Heart right ventricle (tissue), 16 donors: ENCODE data around the gene HDC. TPM values are rescaled to one million over a fixed set of nuclear protein-coding genes. Genes with fewer than 3 reads are reported as not detected.

Source experiments
- ATAC-seq, 8 donors: fragments of 200-7000 bp; cut with Tn5 transposase; one replicate each; pipeline ENCODE4 v1.9.1; 2020; ENCODE audit warnings: mild to moderate bottlenecking in 8 of 8, moderate library complexity in 8 of 8, moderate number of reproducible peaks in 1 of 8
- DNase-seq, 2 donors: peaks; one replicate each; pipeline ENCODE4 v3.0.0-alpha.2; 2020
- H3K27ac ChIP-seq, 10 donors: fragments of 200-600 bp; sonication (generic) in 2 of 10; one replicate each; pipeline versions ENCODE4 v1.5.0 to v1.8.0; 2020 to 2022; ENCODE audit warnings: mild to moderate bottlenecking in 3 of 10
- H3K27me3 ChIP-seq, 7 donors: fragments of 200-600 bp; one replicate each; pipeline ENCODE4 v1.8.0; 2021 to 2022; ENCODE audit warnings: mild to moderate bottlenecking in 2 of 7
- H3K36me3 ChIP-seq, 9 donors: fragments of 200-600 bp; sonication (generic) in 1 of 9; one replicate each; pipeline versions ENCODE4 v1.5.0 to v1.8.0; 2020 to 2022; ENCODE audit warnings: mild to moderate bottlenecking in 2 of 9
- H3K4me1 ChIP-seq, 9 donors: fragments of 200-600 bp; sonication (generic) in 1 of 9; one replicate each; pipeline versions ENCODE4 v1.5.0 to v1.8.0; 2020 to 2022; ENCODE audit warnings: mild to moderate bottlenecking in 4 of 9
- H3K4me3 ChIP-seq, 10 donors: fragments of 200-600 bp; sonication (generic) in 2 of 10; one replicate each; pipeline versions ENCODE4 v1.5.0 to v1.8.0; 2020 to 2022; ENCODE audit warnings: mild to moderate bottlenecking in 7 of 10, moderate library complexity in 2 of 10
- H3K9me3 ChIP-seq, 11 donors: fragments of 200-600 bp in 10 of 11; sonication (generic) in 2 of 11; one replicate each; pipeline versions ENCODE4 v1.5.0 to v1.8.0; 2013 to 2022; ENCODE audit warnings: mild to moderate bottlenecking in 2 of 11, control low read depth in 1 of 11, moderate library complexity in 1 of 11
- CTCF ChIP-seq, 9 donors: fragments of 200-600 bp; sonication (generic) in 2 of 9; IDR thresholded peaks; one replicate each; pipeline versions ENCODE4 v1.5.0 to v1.8.0; 2021 to 2022; ENCODE audit warnings: antibody characterized with exemption in 9 of 9, mild to moderate bottlenecking in 5 of 9, moderate library complexity in 1 of 9
- WGBS, 2 donors: extraction: QIAGEN DNeasy Blood & Tissue Kit; methylation state at CpG; one replicate each; pipeline ENCODE4 v1.1.7; 2013; ENCODE audit warnings: inconsistent platforms in 1 of 2; 5-methylcytosine and 5-hydroxymethylcytosine counted together
- intact Hi-C, 10 donors: fragments of 100-400 bp; cut with DNase I; formaldehyde crosslinking; loops; one replicate each; pipeline versions ENCODE4 v1.11.1 to v1.14.2; 2022
- polyA plus RNA-seq, 2 donors: library from polyadenylated mRNA; stranded (reverse); fragments of 200-250 nt; gene quantifications; one replicate each; pipeline ENCODE4 v1.2.3, GENCODE V29; 2013
- total RNA-seq, 10 donors: library from RNA; stranded (reverse); fragmentation: NEBNext Ultra II Directional in 3 of 10; extraction: Animal tissue kit (Norgen Biotek cat#: 25700) in 3 of 10; gene quantifications; one replicate each; pipeline versions ENCODE4 v1.2.1 to v1.2.4, GENCODE V29; 2021 to 2023
- donor health status: Arrhythmogenic right ventricular cardiomyopathy.
- donor health status: ischemic (EF 13 %, LVEDD 7.1; RV severe dilation, severe dysfunction).
- donor health status: healthy with polysubstance abuse.
- donor health status: DM: no; HTN: yes; CAD: no.
- donor health status: DM: no; HTN: no; CAD: no.
- donor health status: ischemic (EF 25% LVEDD 6.9; RV normal size, moderate dysfunction).
- donor health status: ischemic (EF 25% LVEDD 5.7; RV mildly dilated, moderate dysfunction).
- donor health status: healthy.
- donor health status: DM: yes; HTN: yes; CAD: no.
- donor health status: Ischemic cardiomyopathy.
- donor health status: ischemic (EF 35%, LVEDD 5.7; RV mildly dilated, moderate dysfunction).
- donor health status: nonischemic (EF 11% LVEDD 7.7; RV severe dilation, severe dysfunction).
- donor health status: DM: yes; HTN: yes; CAD: no.
- donor health status: PGD.
- donor health status: ischemic (EF 29% LVEDD 5.4; RV normal size, mild dysfunction).
- donor health status: nonischemic (EF 23%, LVEDD 6.1; RV moderate dilation, normal function).

HDC gene
- total and polyA plus RNA-seq, 12 donors, result 0.16 to 1.9 (median 0.53) TPM; not detected in 2

- Histone ChIP-seq H3K27ac (peak overlapping the region in 1 of 10 donors; percentile 69), H3K4me3 (no peak overlapping the region), H3K9me3 (no peaks in the 10 kb centered on the region), H3K4me1 (peaks cover 0 to 19% (median 0%) of the 10 kb centered on the region in 9 donors), H3K36me3 (peaks cover 0 to 24% (median 0%) of the 10 kb centered on the region in 9 donors), H3K27me3 (no peaks in the 10 kb centered on the region)
- DNase-seq (no peak), ATAC-seq (no peak)
- WGBS, 2 donors, result 88 to 89% methylated on average over 1 of the region's 1 CpG
- intact Hi-C loops, result no loop called here
- no peak for TF ChIP-seq CTCF (IDR thresholded peaks at IDR 0.05)
These were observed 11.8 kb upstream of the HDC start for GRCh38 chr15:50277370-50277769.

- 69 to 80% methylated on average over 3 of the region's 3 CpGs for WGBS, 2 donors
These were observed 10.4 kb upstream of the HDC start for GRCh38 chr15:50275908-50276307.

GRCh38 chr15:50275091-50275490 lies 9.6 kb upstream of the HDC start:
- ATAC-seq, result no peak
- Histone ChIP-seq H3K4me3 (no peak overlapping the region), H3K27me3 (no peaks in the 10 kb centered on the region), H3K27ac (no peak overlapping the region), H3K36me3 (peaks cover 0 to 23% (median 0%) of the 10 kb centered on the region in 9 donors), H3K4me1 (peaks cover 0 to 19% (median 0%) of the 10 kb centered on the region in 9 donors), H3K9me3 (no peaks in the 10 kb centered on the region)
- 42 to 50% methylated on average over 2 of the region's 2 CpGs for whole genome bisulfite sequencing, 2 donors
- no peak for DNase-seq
- TF ChIP-seq CTCF (IDR thresholded peaks at IDR 0.05), result no peak
- intact Hi-C loops, result no loop called here

More at GRCh38 chr15:50275908-50276307, 10.4 kb upstream of the HDC start:
- Histone ChIP-seq H3K9me3 (no peaks in the 10 kb centered on the region), H3K4me1 (peaks cover 0 to 19% (median 0%) of the 10 kb centered on the region in 9 donors), H3K27me3 (no peaks in the 10 kb centered on the region), H3K4me3 (no peak overlapping the region), H3K27ac (no peak overlapping the region), H3K36me3 (peaks cover 0 to 23% (median 0%) of the 10 kb centered on the region in 9 donors)
- no peak for ATAC-seq
- no peak for TF ChIP-seq CTCF (IDR thresholded peaks at IDR 0.05)
- no peak for DNase-seq
- intact Hi-C loops, result no loop called here

- ATAC-seq, result no peak
These were observed 2.1 kb upstream of the HDC start for GRCh38 chr15:50267577-50267976.

More at GRCh38 chr15:50267577-50267976, 2.1 kb upstream of the HDC start:
- H3K36me3 ChIP-seq, result no peaks in the 10 kb centered on the region
- DNase-seq, result no peak
- H3K4me3 ChIP-seq, result no peak overlapping the region
- no peak for TF ChIP-seq CTCF (IDR thresholded peaks at IDR 0.05)
- H3K4me1 ChIP-seq, result peaks cover 0 to 1% (median 0%) of the 10 kb centered on the region in 9 donors
- intact Hi-C loops, result no loop called here
- no peaks in the 10 kb centered on the region for H3K9me3 ChIP-seq
- WGBS, 2 donors, result 65 to 71% methylated on average over 2 of the region's 2 CpGs
- H3K27me3 ChIP-seq, result peaks cover 0 to 27% (median 0%) of the 10 kb centered on the region in 7 donors
- no peak overlapping the region for H3K27ac ChIP-seq
